Stimulated activated CD8-positive, alpha-beta memory T cell treated with anti-CD3 and anti-CD28 coated beads, Interleukin-4, amount 100 ng/mL, for 48 hours (primary cell): ENCODE results near the gene HSFX3.
"Not testable (repeated sequence)": the region's sequence is repeated elsewhere in the genome, so short reads cannot be mapped to it uniquely, and the experiment has no call there.

Experiments used
- DNase-seq: peaks from one replicate; pipeline ENCODE4 v3.0.0-alpha.2; 2020

HSFX3 gene

DNA sequence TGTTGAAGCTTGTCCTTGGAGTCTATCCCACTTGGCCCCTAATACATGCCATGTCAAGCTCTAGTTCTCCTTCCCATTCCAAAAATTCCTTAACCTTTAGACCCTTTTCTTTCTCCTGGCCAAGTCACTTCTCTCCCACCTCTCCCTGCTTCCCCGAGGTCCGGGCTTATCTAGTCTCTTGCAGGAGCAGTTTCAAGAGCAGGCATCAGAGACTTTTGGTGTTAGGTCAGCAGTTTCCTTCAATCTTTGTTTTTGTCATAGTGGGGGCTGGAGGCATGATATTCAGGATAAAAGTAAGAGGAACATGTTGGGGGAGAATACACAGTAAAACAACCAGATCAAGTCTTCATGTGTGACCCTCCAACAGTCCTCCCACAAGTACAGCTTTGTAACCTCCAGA is 33.1 kb downstream of the HSFX3 start:
- no peak for DNase-seq

DNA sequence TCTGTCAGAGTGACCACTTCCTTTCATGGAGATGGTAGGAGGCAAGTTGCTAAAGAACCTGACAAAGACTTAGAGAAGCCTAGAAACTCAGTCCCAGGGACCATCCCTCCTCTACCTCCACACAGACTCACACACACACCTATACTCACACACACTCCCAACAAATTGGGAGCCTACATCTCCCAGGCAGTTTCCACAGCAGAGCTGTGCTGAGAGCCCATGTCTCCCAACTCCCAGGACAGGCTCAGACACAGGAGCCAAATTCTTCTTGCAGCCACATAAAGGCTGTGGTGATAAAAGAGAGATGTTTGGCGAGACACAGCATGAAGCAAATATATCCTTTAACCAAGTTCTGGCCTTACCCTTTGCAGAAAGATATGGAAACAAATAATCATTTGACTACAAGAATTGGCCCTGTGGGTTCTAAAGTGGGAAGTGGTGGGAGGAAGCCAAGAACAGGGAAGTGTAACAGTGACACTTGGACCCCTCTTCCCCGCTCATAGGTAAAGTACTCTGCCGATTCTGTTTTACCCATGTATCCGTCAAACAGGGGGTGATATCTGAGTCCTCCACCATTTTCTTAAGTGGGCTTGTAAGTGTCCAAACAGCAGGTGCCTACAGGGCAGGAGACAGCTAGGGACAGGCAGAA is 33.6 kb downstream of the HSFX3 start:
- no peak for DNase-seq

GRCh38 chrX:149513825-149514428 is 35.8 kb downstream of the HSFX3 start:
- no peak for DNase-seq

DNA sequence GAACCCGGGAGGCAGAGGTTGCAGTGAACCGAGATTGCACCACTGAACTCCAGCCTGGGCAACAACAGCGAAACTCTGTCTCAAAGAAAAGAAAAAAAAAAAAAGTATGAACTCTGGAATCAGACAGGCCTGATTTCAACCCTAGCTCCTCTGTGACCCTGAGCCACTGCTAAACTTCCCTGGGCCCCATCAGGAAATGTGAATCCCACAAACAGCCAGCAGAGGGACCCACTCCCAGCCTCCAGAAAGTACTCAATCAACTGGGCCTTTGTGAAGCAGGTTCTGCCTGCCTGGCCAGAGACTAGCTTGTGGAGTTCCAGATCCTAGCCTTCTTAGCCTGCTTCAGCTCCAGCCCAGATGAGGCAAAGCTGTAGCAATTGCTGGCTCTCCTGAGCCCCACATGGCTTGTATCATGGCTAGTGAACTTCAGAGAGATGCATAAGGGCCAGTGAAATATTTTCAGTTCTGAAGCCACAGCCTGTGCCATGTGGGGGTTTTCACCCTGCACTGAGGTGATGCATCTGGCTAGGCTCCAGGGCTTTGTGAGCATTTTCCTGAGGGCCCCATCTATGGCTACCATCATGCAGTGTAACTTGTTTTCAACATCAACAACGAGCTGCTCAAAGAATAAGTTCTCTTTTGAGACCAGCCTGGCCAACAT is 37.4 kb downstream of the HSFX3 start:
- peak; percentile 56 for DNase-seq

- no peak for DNase-seq
Observed at GRCh38 chrX:149511081-149511480, 38.6 kb downstream of the HSFX3 start.

GRCh38 chrX:149510386-149510785 is 39.3 kb downstream of the HSFX3 start:
- DNase-seq = no peak

GRCh38 chrX:149508467-149508866 is 41.3 kb downstream of the HSFX3 start:
- DNase-seq = no peak

DNA sequence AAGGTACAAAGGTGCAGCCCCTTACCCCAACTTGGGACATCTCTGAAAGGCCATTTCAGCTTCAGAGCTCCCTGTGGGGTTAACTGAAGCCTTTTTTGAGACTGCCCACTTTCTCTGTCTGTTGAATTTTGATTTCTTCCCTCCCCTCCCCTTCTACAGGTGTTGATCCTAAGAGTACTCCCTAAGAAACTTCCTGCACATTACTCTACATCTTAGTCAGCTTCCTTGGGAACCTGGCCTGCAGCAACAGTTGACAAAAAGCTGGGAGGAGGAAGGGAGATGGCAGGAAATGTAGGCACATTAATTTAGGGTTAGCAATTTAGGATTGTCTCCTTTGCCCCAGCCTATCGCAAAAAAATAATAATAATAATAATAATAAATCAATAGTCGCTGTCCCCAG is 43.4 kb downstream of the HSFX3 start:
- DNase-seq = no peak

DNA sequence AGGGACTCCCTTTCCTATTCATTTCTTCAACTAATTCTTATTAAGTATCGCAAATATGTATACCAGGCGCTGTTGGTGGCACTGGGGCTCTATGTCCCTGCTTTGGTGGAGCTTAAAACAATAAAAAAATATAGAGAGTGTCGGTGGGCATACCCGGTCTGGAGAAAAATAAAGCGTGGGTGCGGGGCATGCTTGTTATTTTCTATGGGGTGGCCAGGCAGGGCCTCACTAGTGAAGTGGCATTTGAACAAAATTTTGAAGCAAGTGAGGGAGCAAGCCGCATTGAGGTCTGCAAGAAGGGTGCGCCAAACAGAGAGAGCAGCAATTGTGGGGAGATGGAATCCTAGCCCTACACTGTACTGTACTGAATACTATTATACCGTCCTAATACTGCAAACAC is 44.1 kb downstream of the HSFX3 start:
- no peak for DNase-seq

DNA sequence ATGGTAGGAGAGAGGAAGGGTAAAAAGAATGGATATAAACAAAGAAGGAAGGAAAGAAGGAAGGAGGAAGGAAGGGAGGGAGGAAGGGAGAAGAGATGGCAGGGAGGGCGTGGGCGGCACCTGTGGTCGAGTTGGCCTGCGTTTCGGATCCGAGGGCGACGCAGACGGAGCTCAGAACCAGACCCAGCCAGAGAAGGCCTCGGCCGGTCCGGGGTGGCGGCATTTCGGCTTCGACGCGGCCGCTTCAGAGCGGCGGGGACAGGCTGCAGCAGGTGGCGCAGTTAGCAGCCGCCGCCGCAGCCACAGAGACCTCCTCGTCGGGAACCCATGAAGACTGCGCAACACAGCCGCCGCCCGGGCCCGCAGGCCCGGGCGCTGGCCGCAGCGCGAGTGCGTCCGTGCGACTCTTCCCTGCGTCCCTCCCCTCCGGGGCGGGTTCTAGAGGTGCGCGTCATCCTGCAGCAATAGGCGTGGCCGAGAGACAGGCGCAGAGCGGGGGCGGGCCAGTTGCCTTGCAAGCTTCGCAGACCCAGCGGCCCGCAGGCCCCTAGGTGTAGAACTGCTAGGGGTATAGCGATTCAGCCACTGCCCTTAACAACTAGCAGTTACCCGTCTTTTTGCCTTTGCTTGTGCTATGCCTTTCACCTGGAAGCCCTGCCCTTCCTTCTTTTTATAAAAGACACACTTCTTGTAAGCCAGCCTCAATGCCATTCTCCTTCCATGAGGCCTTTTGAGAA is 44.6 kb downstream of the HSFX3 start, which contains the start of gene IDS:
IDS (minus strand) TSS at position 392 of the 737 bp plus-strand sequence; CDS start at position 223, 169 bp downstream.
- peak; percentile 87 for DNase-seq

DNA sequence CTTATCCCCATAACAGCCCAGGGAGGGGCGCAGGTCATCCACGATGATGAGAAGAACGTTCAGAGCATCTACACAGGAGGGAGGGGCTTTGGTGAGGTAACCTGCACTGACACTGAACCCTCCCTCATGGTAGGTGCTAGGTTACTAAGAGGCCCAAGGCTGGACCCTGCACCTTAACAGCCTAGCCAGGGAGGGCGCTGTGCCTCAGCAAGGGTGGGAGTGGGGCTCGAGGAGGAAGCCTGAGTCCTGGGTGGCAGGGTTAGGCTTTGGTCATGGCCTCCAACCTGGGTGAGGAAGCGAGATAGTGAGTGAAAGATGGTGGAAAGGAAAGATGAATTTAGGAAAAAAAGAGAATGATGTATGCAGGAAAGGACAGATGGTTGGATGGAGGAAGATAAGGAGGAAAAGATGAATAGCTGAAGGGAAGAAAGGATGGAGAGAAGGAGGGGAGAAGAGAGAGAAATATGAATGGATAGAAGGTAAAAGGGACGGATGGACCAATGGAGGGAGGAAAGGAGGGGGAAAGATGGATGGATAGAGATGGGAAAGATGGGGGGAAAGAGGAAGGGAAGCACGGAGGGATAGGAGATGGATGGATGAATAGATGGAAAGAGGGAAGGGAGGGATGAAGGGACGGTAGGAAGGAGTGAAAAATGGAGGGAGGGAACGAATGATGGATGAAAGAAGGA is 45.4 kb downstream of the HSFX3 start:
- DNase-seq = peak; percentile 77

DNA sequence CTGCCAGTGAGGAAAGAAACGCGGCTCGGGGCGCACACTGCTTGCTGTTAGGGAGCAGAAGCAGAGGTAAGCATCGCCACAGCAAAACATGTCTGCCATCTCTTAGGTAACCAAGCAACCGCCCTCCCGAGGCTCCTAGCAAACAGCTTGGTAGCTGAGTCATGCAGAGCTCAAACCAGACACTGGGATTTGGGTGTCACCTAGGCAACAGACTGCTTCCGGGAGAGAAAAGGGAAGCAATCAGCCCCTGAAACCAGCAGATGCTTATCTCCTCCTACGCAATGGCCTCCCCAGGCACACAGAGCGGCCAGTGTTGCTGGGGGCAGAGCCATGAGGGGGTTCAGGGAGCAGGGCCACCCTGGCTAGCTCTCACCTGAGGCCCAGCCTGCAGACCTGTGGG is 46.3 kb downstream of the HSFX3 start:
- DNase-seq = peak; percentile 64

DNA sequence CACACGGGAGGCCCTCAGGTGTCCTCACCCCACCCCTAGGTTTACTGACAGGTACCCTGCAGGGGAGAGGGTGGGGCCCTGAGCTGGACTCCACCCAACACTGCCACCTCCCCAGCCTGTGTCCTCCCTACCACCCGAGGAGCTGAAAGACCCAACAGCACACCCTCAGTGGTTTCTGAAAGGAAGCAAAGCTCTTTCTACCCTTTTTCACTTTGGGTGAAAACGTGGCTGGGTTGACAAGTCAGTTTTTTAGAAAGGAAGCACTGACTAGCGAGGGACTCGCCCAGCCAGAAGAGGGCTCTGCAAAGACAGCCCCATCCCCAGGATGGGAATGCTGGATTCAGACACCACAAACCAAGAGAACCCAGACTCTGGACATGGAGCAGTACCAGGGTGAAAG is 46.8 kb downstream of the HSFX3 start:
- not testable (repeated sequence) for DNase-seq

- no peak for DNase-seq
Observed at GRCh38 chrX:149499766-149500165, 50.0 kb downstream of the HSFX3 start.

GRCh38 chrX:149498767-149499166 is 51.0 kb downstream of the HSFX3 start:
- DNase-seq = no peak
